Activated gamma-delta T cell treated with anti-CD3 and anti-CD28 coated beads, Interleukin-2, amount 50 U/mL, for 16 hours (primary cell): Measurements from ENCODE around the gene OR6B1.
"Not testable (repeated sequence)": the region's sequence is repeated elsewhere in the genome, so short reads cannot be mapped to it uniquely, and the experiment has no call there.

Experiments used
- DNase-seq: peaks from one replicate; pipeline ENCODE4 v3.0.0-alpha.2; 2020; ENCODE audit warnings: low read depth

Gene OR6B1

GRCh38 chr7:144006029-144006691 lies 6.0 kb downstream of the OR6B1 start:
- no peak for DNase-seq

GRCh38 chr7:144006692-144007042 lies 6.5 kb downstream of the OR6B1 start:
- no peak for DNase-seq

GRCh38 chr7:144009361-144009760 lies 9.2 kb downstream of the OR6B1 start:
- no peak for DNase-seq

GRCh38 chr7:144010061-144010460 lies 9.9 kb downstream of the OR6B1 start:
- DNase-seq, result not testable (repeated sequence)

- DNase-seq, result not testable (repeated sequence)
These were observed 10.7 kb downstream of the OR6B1 start for GRCh38 chr7:144010821-144011220.

- DNase-seq, result no peak
These were observed 11.5 kb downstream of the OR6B1 start for GRCh38 chr7:144011458-144012230.

- no peak for DNase-seq
These were observed 17.9 kb downstream of the OR6B1 start for GRCh38 chr7:144018065-144018464.

GRCh38 chr7:144019457-144019856 lies 19.3 kb downstream of the OR6B1 start:
- no peak for DNase-seq

- no peak for DNase-seq
These were observed 20.2 kb downstream of the OR6B1 start for GRCh38 chr7:144020340-144020739.

- DNase-seq, result no peak
These were observed 22.0 kb downstream of the OR6B1 start for GRCh38 chr7:144022169-144022568.

GRCh38 chr7:144023171-144023827 lies 23.2 kb downstream of the OR6B1 start:
- no peak for DNase-seq

- no peak for DNase-seq
These were observed 24.1 kb downstream of the OR6B1 start for GRCh38 chr7:144024213-144024612.

- DNase-seq, result no peak
These were observed 26.2 kb downstream of the OR6B1 start for GRCh38 chr7:144026203-144026883.

GRCh38 chr7:144027070-144027469 lies 26.9 kb downstream of the OR6B1 start:
- DNase-seq, result no peak

- no peak for DNase-seq
These were observed 27.9 kb downstream of the OR6B1 start for GRCh38 chr7:144027974-144028373.

GRCh38 chr7:144028547-144028946 lies 28.4 kb downstream of the OR6B1 start:
- no peak for DNase-seq

GRCh38 chr7:144032516-144032915 lies 32.4 kb downstream of the OR6B1 start:
- no peak for DNase-seq

GRCh38 chr7:144032985-144033709 lies 33.0 kb downstream of the OR6B1 start:
- DNase-seq, result no peak

- no peak for DNase-seq
These were observed 35.3 kb downstream of the OR6B1 start for GRCh38 chr7:144035385-144035784.

GRCh38 chr7:144036302-144036885 lies 36.3 kb downstream of the OR6B1 start:
- DNase-seq, result no peak

- DNase-seq, result no peak
These were observed 37.4 kb downstream of the OR6B1 start for GRCh38 chr7:144037414-144038035.
